Stimulated activated effector memory CD8-positive, alpha-beta T cell treated with anti-CD3 and anti-CD28 coated beads, Interleukin-12 subunit alpha, Interleukin-12 subunit beta, amount 100 ng/mL, for 72 hours (primary cell): Measurements from ENCODE around the gene TRAIP.
A peak's percentile ranks its signal among the peaks of the same experiment; 100 is the strongest.

Experiments used
- ATAC-seq: fragments of 150-1000 bp; cut with Tn5 transposase; 2 replicates; pipeline ENCODE4 v1.10.0; 2021
- DNase-seq, 2 donors: peaks; one replicate each; pipeline ENCODE4 v3.0.0; 2021 to 2022; ENCODE audit warnings: low spot score in 2 of 2
- H3K27ac Mint-ChIP-seq: one replicate; pipeline ENCODE4 v1.8.0; 2022; ENCODE audit warnings: mild to moderate bottlenecking, mixed read lengths
- H3K36me3 Mint-ChIP-seq: one replicate; pipeline ENCODE4 v1.8.0; 2022; ENCODE audit warnings: mild to moderate bottlenecking, mixed read lengths
- H3K4me1 Mint-ChIP-seq: one replicate; pipeline ENCODE4 v1.8.0; 2022; ENCODE audit warnings: mixed read lengths
- H3K4me3 Mint-ChIP-seq: one replicate; pipeline ENCODE4 v1.8.0; 2022; ENCODE audit warnings: mild to moderate bottlenecking, mixed read lengths
- H3K9me3 Mint-ChIP-seq: one replicate; pipeline ENCODE4 v1.8.0; 2022; ENCODE audit warnings: mixed read lengths

The TRAIP gene

DNA sequence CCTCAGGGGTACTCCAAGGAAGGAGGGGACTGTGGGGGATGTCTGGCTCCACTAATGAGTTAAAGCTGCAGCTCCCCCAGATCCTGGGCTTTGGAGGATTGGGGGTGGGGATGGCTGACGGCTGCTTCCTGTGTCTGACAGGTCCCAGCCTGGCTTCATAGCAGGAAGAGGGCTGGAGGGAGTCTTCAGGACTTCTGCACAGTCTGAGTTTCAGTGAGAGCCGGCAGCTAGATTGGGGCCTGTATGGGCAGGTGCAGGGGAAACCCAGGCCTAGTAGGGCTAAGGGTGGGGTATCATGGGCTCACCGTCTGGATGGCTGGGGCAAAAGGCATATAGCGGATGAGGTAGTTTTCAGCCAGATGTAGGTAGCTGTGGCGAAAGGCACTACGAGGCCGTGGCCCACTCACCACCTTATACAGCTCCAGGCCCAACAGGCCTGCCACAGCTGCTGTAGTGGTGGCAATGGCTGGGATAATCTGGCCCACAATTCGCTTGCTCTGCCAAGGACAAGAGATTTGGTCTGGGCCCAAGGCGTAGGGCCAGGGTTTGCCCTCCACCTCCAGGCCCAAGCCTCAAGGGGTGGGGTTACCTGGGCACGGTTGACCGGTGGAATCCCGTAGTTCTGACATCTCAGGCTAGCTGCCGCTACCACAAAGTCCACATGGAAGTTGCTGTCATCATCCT is 48.8 kb downstream of the TRAIP start:
- Mint-ChIP-seq H3K27ac (peak overlapping the region; percentile 76), H3K4me1 (peaks cover 37% of the 10 kb centered on the region), H3K9me3 (no peaks in the 10 kb centered on the region), H3K4me3 (no peak overlapping the region), H3K36me3 (peaks cover 21% of the 10 kb centered on the region)
- DNase-seq (no peak), ATAC-seq (no peak)

DNA sequence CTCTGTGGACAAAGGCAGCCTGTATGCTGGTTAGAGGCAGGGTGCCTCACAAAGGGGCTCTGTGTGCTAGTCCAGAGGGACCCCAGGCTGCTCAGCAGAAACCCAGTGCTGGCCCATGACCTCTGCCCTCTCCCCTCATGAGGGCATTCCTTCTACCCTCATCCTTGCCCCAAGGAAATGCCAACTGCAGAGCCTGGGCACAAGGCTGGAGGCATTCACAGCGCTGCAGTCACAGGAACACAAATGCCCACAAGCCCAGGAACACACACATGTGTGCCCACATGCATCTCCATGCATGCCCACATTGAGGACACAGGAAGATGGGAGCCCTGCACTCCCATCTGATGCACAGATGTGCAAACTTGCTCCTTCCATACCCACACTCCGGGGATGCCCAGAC is 49.5 kb downstream of the TRAIP start:
- peaks cover 41% of the 10 kb centered on the region for H3K4me1 Mint-ChIP-seq
- no peak for ATAC-seq
- H3K4me3 Mint-ChIP-seq = no peak overlapping the region
- peak overlapping the region; percentile 76 for H3K27ac Mint-ChIP-seq
- DNase-seq = no peak
- no peaks in the 10 kb centered on the region for H3K9me3 Mint-ChIP-seq
- peaks cover 28% of the 10 kb centered on the region for H3K36me3 Mint-ChIP-seq

GRCh38 chr3:49805897-49806701 is 50.3 kb downstream of the TRAIP start:
- Mint-ChIP-seq H3K4me1 (peaks cover 37% of the 10 kb centered on the region), H3K4me3 (peak overlapping the region; percentile 14), H3K27ac (peak overlapping the region; percentile 75), H3K9me3 (no peaks in the 10 kb centered on the region), H3K36me3 (peaks cover 29% of the 10 kb centered on the region)
- ATAC-seq (no peak), DNase-seq (no peak)

- Mint-ChIP-seq H3K9me3 (no peaks in the 10 kb centered on the region), H3K4me1 (peaks cover 33% of the 10 kb centered on the region), H3K27ac (peak overlapping the region; percentile 75), H3K36me3 (peaks cover 29% of the 10 kb centered on the region), H3K4me3 (peak overlapping the region; percentile 14)
- ATAC-seq (no peak), DNase-seq (no peak)
These were observed 51.0 kb downstream of the TRAIP start for GRCh38 chr3:49805367-49805782.

- no peak for DNase-seq
- peak overlapping the region; percentile 81 for H3K4me3 Mint-ChIP-seq
- no peak for ATAC-seq
- H3K4me1 Mint-ChIP-seq = peaks cover 33% of the 10 kb centered on the region
- H3K36me3 Mint-ChIP-seq = peaks cover 19% of the 10 kb centered on the region
- H3K9me3 Mint-ChIP-seq = no peaks in the 10 kb centered on the region
- H3K27ac Mint-ChIP-seq = no peak overlapping the region
These were observed 52.0 kb downstream of the TRAIP start for GRCh38 chr3:49804141-49805041.

DNA sequence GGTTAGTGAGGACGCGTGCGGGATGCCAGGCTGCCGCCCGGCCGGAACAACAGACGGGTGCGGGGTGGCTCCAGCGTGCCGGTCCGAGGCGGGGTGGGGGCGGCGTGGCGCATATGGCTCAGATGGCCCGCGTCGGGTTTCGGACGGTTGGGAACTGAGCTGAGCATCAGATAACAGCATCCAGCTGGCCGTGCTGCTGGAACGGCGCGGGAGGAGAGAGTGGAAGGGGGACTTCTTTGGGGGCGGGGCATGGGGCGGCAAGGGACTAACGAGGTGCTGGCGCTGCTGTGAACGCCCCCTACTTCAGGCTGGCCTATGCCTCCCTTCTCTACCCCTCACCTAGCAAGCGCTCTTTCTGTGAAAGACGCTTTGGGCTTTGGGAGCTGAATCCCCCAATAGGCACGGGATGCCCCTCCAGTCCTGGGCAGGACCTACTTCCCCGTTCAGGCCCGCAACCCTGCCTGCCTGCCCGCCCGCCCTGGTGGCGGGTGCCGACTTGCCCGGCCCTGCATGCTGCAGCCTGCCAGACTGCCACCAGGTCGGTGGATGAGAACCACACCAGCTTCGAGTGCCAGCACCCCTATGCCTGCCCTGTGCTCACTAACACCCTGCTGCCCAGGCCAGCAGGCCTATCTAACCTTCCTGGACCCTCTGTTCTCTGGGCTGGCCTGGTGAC is 52.8 kb downstream of the TRAIP start:
- DNase-seq (peak in 1 of 2 donors; percentile 73), ATAC-seq (peak; percentile 6)
- peaks cover 33% of the 10 kb centered on the region for H3K4me1 Mint-ChIP-seq
- no peak overlapping the region for H3K27ac Mint-ChIP-seq
- peaks cover 15% of the 10 kb centered on the region for H3K36me3 Mint-ChIP-seq
- no peaks in the 10 kb centered on the region for H3K9me3 Mint-ChIP-seq
- H3K4me3 Mint-ChIP-seq = peak overlapping the region; percentile 81

DNA sequence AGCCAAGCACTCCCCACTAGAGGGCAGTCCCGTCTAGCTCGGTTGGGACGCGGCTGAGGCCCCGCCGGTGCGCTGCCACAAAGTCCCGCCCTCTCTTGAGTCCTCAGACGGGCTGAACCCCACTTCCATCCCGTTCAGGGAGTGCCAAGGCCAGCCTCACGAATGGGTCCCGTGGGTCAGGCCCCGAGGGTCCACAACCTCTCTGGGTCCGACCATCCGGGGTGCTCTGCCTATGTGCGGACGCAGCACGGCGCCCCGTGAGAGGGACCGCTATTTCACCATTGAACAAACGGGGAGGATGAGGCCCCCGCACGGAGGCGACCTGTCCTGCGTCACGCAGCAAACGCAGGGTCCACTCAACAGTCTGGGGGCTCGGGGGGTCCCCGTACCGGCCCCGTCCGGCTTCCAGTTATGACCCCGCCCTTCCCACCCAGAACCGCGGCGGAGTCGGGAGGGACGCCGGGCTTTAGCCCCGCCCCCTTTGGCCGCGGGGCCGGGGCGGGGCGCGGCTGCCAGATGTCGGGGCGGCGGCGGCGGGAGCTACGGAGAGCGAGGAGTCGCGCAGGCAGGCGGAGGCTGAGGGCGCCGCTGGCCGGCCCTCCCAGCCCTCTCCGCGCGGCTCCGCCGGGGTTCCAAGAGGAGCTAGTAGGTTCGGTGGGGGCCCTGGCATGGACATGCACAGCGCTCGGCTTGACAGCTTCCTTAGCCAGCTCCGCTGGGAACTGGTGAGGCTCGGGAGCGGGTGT is 53.5 kb downstream of the TRAIP start, which contains the start of gene INKA1:
INKA1 (plus strand) TSS at position 543 of the 746 bp plus-strand sequence; CDS start at position 675, 132 bp downstream.
- H3K4me1 Mint-ChIP-seq = peaks cover 28% of the 10 kb centered on the region
- H3K27ac Mint-ChIP-seq = peak within 1 kb of the TSS; percentile 29
- ATAC-seq = peak; percentile 88
- H3K36me3 Mint-ChIP-seq = peaks cover 15% of the 10 kb centered on the region
- peak within 1 kb of the TSS; percentile 81 for H3K4me3 Mint-ChIP-seq
- DNase-seq = peak; percentile 90 to 95
- H3K9me3 Mint-ChIP-seq = no peaks in the 10 kb centered on the region

- Mint-ChIP-seq H3K4me3 (no peak overlapping the region), H3K4me1 (peaks cover 28% of the 10 kb centered on the region), H3K27ac (peak overlapping the region; percentile 29)
These were observed 55.2 kb downstream of the TRAIP start for GRCh38 chr3:49801160-49801559.

DNA sequence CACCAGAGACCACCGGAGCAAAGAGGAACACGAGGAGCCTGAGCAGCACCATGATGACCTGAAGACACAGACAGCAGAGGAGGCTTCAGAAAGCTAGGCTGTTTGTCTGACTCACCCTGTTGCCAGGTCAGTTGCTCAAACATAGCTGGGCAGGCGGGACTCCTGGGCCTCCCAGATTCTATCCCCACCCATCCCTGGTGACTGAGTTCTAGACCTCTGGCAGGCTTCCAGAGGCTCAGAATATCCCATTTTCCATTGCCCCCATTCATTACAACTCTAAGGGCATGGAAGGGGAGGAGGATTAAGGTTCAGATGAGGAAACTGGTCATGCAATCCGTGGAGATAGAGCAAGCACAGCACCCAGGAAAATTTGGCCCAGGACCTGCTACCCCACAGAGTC is 56.6 kb downstream of the TRAIP start, which contains the start of gene CDHR4:
CDHR4 (minus strand) TSS at position 113 of the 400 bp plus-strand sequence; CDS start at position 52, 61 bp downstream.
- Mint-ChIP-seq H3K9me3 (no peaks in the 10 kb centered on the region), H3K4me1 (peaks cover 18% of the 10 kb centered on the region), H3K4me3 (no peak within 1 kb of the TSS), H3K27ac (no peak within 1 kb of the TSS), H3K36me3 (peaks cover 10% of the 10 kb centered on the region)
- ATAC-seq (no peak), DNase-seq (no peak)

More at GRCh38 chr3:49801160-49801559, 55.2 kb downstream of the TRAIP start:
- H3K9me3 Mint-ChIP-seq = no peaks in the 10 kb centered on the region
- ATAC-seq (no peak), DNase-seq (no peak)
- H3K36me3 Mint-ChIP-seq = peaks cover 15% of the 10 kb centered on the region

GRCh38 chr3:49799105-49799504 is 57.3 kb downstream of the TRAIP start:
- no peak for ATAC-seq

GRCh38 chr3:49794926-49795905 is 61.1 kb downstream of the TRAIP start:
- no peak for DNase-seq
- H3K4me3 Mint-ChIP-seq = no peak overlapping the region
- no peaks in the 10 kb centered on the region for H3K36me3 Mint-ChIP-seq
- no peaks in the 10 kb centered on the region for H3K9me3 Mint-ChIP-seq
- no peak for ATAC-seq
- no peaks in the 10 kb centered on the region for H3K4me1 Mint-ChIP-seq
- H3K27ac Mint-ChIP-seq = peak overlapping the region; percentile 26

More at GRCh38 chr3:49799105-49799504, 57.3 kb downstream of the TRAIP start:
- Mint-ChIP-seq H3K4me3 (no peak overlapping the region), H3K27ac (no peak overlapping the region), H3K36me3 (peaks cover 10% of the 10 kb centered on the region), H3K9me3 (no peaks in the 10 kb centered on the region), H3K4me1 (peaks cover 16% of the 10 kb centered on the region)
- no peak for DNase-seq

DNA sequence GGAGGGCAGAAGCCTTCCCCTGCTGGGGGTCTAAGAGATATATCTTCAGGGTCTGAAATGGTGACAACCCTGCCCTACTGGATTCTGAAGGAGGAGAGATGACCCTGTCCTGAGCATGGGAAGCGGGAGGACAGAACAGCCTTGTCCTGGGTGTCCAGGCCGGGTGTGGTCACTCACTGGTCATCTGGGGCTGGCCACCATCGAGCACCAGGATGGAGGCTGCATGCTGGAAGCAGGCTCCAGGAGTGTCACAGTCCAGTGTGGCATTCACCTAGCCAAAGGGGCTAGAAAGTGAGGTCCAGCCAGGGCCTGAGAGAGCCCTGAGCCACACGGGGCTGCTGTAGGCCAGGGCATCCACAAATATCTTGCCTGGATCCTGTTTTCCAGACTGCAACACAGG is 61.9 kb downstream of the TRAIP start:
- no peak overlapping the region for H3K4me3 Mint-ChIP-seq
- H3K9me3 Mint-ChIP-seq = no peaks in the 10 kb centered on the region
- DNase-seq (no peak), ATAC-seq (no peak)
- H3K4me1 Mint-ChIP-seq = no peaks in the 10 kb centered on the region
- H3K36me3 Mint-ChIP-seq = no peaks in the 10 kb centered on the region
- no peak overlapping the region for H3K27ac Mint-ChIP-seq

GRCh38 chr3:49793486-49794085 is 62.8 kb downstream of the TRAIP start:
- DNase-seq (no peak), ATAC-seq (no peak)
- Mint-ChIP-seq H3K36me3 (no peaks in the 10 kb centered on the region), H3K4me1 (no peaks in the 10 kb centered on the region), H3K9me3 (no peaks in the 10 kb centered on the region), H3K27ac (no peak overlapping the region), H3K4me3 (no peak overlapping the region)
